ENCODE results near the gene CYLD. TPM values are rescaled to one million over a fixed set of nuclear protein-coding genes. Genes with fewer than 3 reads are reported as not detected.

The CYLD gene
- total and polyA plus RNA-seq, 2 donors (not counting 3 experiments of a cell fraction or from before 2014, with no cell fraction given): 7.4 to 21.5 TPM

DNA sequence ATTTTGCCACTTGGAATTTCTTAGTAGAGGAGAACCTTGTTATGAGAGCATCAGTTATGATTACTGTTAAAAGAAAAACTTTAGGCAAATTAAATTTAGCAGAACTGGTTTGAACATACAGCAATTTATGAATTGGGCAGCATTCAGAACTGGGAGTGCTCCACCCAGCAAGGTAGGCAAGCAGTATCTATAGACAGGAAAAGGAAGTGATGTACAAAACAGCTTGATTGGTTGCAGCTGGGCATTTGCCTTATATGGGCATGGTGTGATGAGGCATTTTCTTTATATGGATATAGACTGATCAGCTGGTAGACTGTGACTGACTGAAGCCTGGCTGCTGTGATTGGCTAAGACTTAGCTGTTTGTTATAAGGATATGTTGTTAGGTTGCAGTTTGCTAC is 17.6 kb upstream of the CYLD start:
- Histone ChIP-seq H3K36me3 (ENCODE audit: control insufficient read depth in 2 of 2, extremely low read depth in 1 of 2, insufficient read depth in 2 of 2, low read length in 2 of 2) (no peaks in the 10 kb centered on the region), H3K4me2 (ENCODE audit: insufficient read depth, low read length) (no peak overlapping the region), H3K9ac (replicated peaks; ENCODE audit: extremely low read depth, insufficient read depth, low read length) (no peak overlapping the region), H4K20me1 (replicated peaks; ENCODE audit: control insufficient read depth, extremely low read depth, insufficient read depth, low read length) (no peaks in the 10 kb centered on the region), H3K4me1 (ENCODE audit: control insufficient read depth, extremely low read depth, insufficient read depth, low read length) (no peaks in the 10 kb centered on the region), H3K9me1 (replicated peaks; ENCODE audit: control insufficient read depth, extremely low read depth, insufficient read depth, low read length) (no peaks in the 10 kb centered on the region), H3K9me3 (replicated peaks; ENCODE audit: control insufficient read depth, insufficient read depth, low read length) (no peaks in the 10 kb centered on the region), H3K79me2 (ENCODE audit: control insufficient read depth, insufficient read depth, low read length) (no peaks in the 10 kb centered on the region), H3K4me3 (replicated peaks in 1 of 3; ENCODE audit: insufficient read depth in 1 of 3, low read depth in 1 of 3, low read length in 3 of 3) (no peak overlapping the region), H3K27ac (ENCODE audit: insufficient read depth, low read depth, low read length) (no peak overlapping the region), H2AFZ (ENCODE audit: low read depth, low read length) (no peak overlapping the region), H3K27me3 (ENCODE audit: control insufficient read depth in 2 of 2, insufficient read depth in 2 of 2, low read length in 2 of 2) (no peaks in the 10 kb centered on the region)
- intact Hi-C loops (cut with micrococcal nuclease): no loop called here
- no TSS peak for BruUV-seq (replicated peaks)
- TF ChIP-seq POLR2A (IDR thresholded peaks at IDR 0.05; ENCODE audit: low read depth, low read length) (no peak), MYC (IDR thresholded peaks at IDR 0.05; ENCODE audit: low read depth, low read length) (no peak), FOS (IDR thresholded peaks at IDR 0.05; ENCODE audit: borderline replicate concordance, insufficient read depth, low read length) (no peak), EZH2 (IDR thresholded peaks at IDR 0.05; ENCODE audit: borderline replicate concordance, low read depth, low read length, severe bottlenecking) (no peak), POLR2AphosphoS5 (IDR thresholded peaks at IDR 0.05; ENCODE audit: insufficient read depth, low read depth, low read length) (no peak), GATA2 (IDR thresholded peaks at IDR 0.05; ENCODE audit: insufficient read depth, insufficient read length, low read depth, low read length) (no peak)
- no peak for FAIRE-seq
- CTCF ChIA-PET: interaction anchor here (3.3 kb wide), 1 partner anchor 82 kb away, joined by 11 read pairs; no protein-coding TSS in a partner anchor
- POLR2A ChIA-PET: no interaction called here
- no peak for DNase-seq (ENCODE audit: low read depth, low spot score)
- dilution Hi-C loops (cut with MboI; ENCODE audit: extremely low pct_ligation_motif_present, low sequenced_read_pairs): no loop called here

DNA sequence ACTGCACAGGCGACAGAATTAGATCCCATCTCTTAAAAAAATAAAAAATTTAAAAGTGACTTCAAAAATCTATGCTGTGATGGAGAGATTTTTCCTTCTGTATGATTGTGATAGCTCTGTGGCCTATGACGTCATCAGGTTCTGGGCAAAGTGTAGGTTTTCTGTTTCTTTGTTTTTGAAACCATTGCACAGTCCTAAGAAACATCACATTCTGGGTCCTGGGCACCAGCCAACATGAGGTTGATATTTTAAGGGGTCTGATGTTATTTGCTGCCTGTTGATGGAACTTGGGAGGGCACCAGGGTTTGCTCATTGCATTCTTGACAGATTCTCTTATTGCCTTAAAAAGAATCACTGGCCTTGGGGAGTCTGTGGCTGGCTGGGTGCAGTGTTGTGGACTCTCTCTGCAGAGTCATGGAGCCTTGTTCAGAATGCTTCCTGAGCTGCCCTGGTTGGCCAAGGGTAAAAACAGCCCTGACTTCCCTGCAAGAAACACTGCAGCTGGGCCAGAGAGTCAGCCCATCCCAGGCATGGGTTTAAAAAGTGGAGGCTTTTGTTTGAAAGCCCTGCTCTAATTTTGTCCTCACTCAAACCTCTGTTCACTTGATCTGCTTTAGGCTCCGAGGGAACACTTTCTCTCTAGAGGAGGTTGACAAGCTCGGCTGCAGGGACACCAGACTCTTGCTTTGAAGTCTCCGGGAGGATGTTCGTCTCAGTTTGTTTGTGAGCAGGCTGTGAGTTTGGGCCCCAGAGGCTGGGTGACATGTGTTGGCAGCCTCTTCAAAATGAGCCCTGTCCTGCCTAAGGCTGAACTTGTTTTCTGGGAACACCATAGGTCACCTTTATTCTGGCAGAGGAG is 10.5 kb upstream of the CYLD start:
- Histone ChIP-seq H3K4me1 (ENCODE audit: control insufficient read depth, extremely low read depth, insufficient read depth, low read length) (no peaks in the 10 kb centered on the region), H3K4me2 (ENCODE audit: insufficient read depth, low read length) (no peak overlapping the region), H3K4me3 (replicated peaks in 1 of 3; ENCODE audit: insufficient read depth in 1 of 3, low read depth in 1 of 3, low read length in 3 of 3) (no peak overlapping the region), H3K36me3 (ENCODE audit: control insufficient read depth in 2 of 2, extremely low read depth in 1 of 2, insufficient read depth in 2 of 2, low read length in 2 of 2) (no peaks in the 10 kb centered on the region), H3K9me3 (replicated peaks; ENCODE audit: control insufficient read depth, insufficient read depth, low read length) (no peaks in the 10 kb centered on the region), H4K20me1 (replicated peaks; ENCODE audit: control insufficient read depth, extremely low read depth, insufficient read depth, low read length) (no peaks in the 10 kb centered on the region), H2AFZ (ENCODE audit: low read depth, low read length) (no peak overlapping the region), H3K79me2 (ENCODE audit: control insufficient read depth, insufficient read depth, low read length) (no peaks in the 10 kb centered on the region), H3K27me3 (ENCODE audit: control insufficient read depth in 2 of 2, insufficient read depth in 2 of 2, low read length in 2 of 2) (no peaks in the 10 kb centered on the region), H3K9me1 (replicated peaks; ENCODE audit: control insufficient read depth, extremely low read depth, insufficient read depth, low read length) (no peaks in the 10 kb centered on the region), H3K27ac (ENCODE audit: insufficient read depth, low read depth, low read length) (no peak overlapping the region), H3K9ac (replicated peaks; ENCODE audit: extremely low read depth, insufficient read depth, low read length) (no peak overlapping the region)
- BruUV-seq (replicated peaks): no TSS peak
- ChIA-PET CTCF (no interaction called here), POLR2A (no interaction called here)
- DNase-seq (ENCODE audit: low read depth, low spot score) (no peak), FAIRE-seq (no peak)
- TF ChIP-seq, protein P1, sequence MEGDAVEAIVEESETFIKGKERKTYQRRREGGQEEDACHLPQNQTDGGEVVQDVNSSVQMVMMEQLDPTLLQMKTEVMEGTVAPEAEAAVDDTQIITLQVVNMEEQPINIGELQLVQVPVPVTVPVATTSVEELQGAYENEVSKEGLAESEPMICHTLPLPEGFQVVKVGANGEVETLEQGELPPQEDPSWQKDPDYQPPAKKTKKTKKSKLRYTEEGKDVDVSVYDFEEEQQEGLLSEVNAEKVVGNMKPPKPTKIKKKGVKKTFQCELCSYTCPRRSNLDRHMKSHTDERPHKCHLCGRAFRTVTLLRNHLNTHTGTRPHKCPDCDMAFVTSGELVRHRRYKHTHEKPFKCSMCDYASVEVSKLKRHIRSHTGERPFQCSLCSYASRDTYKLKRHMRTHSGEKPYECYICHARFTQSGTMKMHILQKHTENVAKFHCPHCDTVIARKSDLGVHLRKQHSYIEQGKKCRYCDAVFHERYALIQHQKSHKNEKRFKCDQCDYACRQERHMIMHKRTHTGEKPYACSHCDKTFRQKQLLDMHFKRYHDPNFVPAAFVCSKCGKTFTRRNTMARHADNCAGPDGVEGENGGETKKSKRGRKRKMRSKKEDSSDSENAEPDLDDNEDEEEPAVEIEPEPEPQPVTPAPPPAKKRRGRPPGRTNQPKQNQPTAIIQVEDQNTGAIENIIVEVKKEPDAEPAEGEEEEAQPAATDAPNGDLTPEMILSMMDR (IDR thresholded peaks at IDR 0.05; ENCODE audit: extremely low read depth in 1 of 2, insufficient read depth in 1 of 2, low read depth in 1 of 2, low read length in 2 of 2): no peak
- TF ChIP-seq POLR2AphosphoS5 (IDR thresholded peaks at IDR 0.05; ENCODE audit: insufficient read depth, low read depth, low read length) (no peak), POLR2A (IDR thresholded peaks at IDR 0.05; ENCODE audit: low read depth, low read length) (no peak)
- TF ChIP-seq, protein P2, sequence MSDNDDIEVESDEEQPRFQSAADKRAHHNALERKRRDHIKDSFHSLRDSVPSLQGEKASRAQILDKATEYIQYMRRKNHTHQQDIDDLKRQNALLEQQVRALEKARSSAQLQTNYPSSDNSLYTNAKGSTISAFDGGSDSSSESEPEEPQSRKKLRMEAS (IDR thresholded peaks at IDR 0.05; ENCODE audit: insufficient read depth, insufficient read length): no peak
- dilution Hi-C loops (cut with MboI; ENCODE audit: extremely low pct_ligation_motif_present, low sequenced_read_pairs) (no loop called here), intact Hi-C loops (cut with micrococcal nuclease) (no loop called here)

Data from endothelial cell of umbilical vein (primary cell).